HEK293 (cell line): Measurements from ENCODE around the gene FGF12.

Experiments used
- CTCF ChIA-PET: fragments of 350-600 bp; formaldehyde crosslinking; extraction: SDS; loops from one replicate; lab custom pipeline; 2021; ENCODE audit warnings: antibody characterized with exemption; lab: Yijun Ruan, JAX
- POLR2A ChIA-PET: fragments of 300-600 bp; formaldehyde crosslinking; extraction: SDS; loops from one replicate; lab custom pipeline; 2020; ENCODE audit warnings: antibody characterized with exemption, inconsistent platforms; lab: Yijun Ruan, JAX
- H3K27ac ChIP-seq: fragments of 200-500 bp; sonication (Bioruptor generic); 2 replicates; pipeline ENCODE4 v1.5.1; 2014; ENCODE audit warnings: low read depth, low read length, control low read depth, inconsistent platforms; ENCODE audit errors: extremely low read depth
- H3K36me3 ChIP-seq, 2 experiments: fragments of 200-500 bp in 1 of 2; sonication (Bioruptor generic) in 1 of 2; 1 replicate in 1 of 2; 2 replicates in 1 of 2; pipeline ENCODE4 v1.5.1; 2014 to 2017; ENCODE audit warnings: inconsistent platforms in 2 of 2, low read length in 2 of 2; ENCODE audit not compliant: control insufficient read depth in 2 of 2, insufficient read depth in 1 of 2
- H3K4me1 ChIP-seq: fragments of 200-500 bp; sonication (Bioruptor generic); 2 replicates; pipeline ENCODE4 v1.5.1; 2014; ENCODE audit warnings: mild to moderate bottlenecking, low read length, inconsistent platforms; ENCODE audit not compliant: control insufficient read depth, insufficient read depth
- H3K4me3 ChIP-seq: 2 replicates; pipeline ENCODE4 v1.5.1; 2011; ENCODE audit warnings: low read depth, mild to moderate bottlenecking, control low read depth, low read length, moderate library complexity
- H3K9me3 ChIP-seq: fragments of 200-500 bp; sonication (Bioruptor generic); 2 replicates; pipeline ENCODE4 v1.5.1; 2014; ENCODE audit warnings: low read depth, low read length, inconsistent platforms; ENCODE audit not compliant: control insufficient read depth, insufficient read depth
- GLI2 ChIP-seq: fragments of 450-650 bp; formaldehyde crosslinking; IDR thresholded peaks from 2 replicates; pipeline ENCODE4; 2017; ENCODE audit warnings: missing biosample characterization, missing genetic modification characterization, low read depth, borderline replicate concordance
- SP2 ChIP-seq: fragments of 450-650 bp; formaldehyde crosslinking; IDR thresholded peaks from 2 replicates; pipeline ENCODE4 v1.5.1; 2016; ENCODE audit warnings: missing biosample characterization, missing genetic modification characterization
- SP3 ChIP-seq: fragments of 450-650 bp; formaldehyde crosslinking; IDR thresholded peaks from 2 replicates; pipeline ENCODE4 v1.5.1; 2016; ENCODE audit warnings: missing biosample characterization, missing genetic modification characterization
- YY2 ChIP-seq: fragments of 450-650 bp; formaldehyde crosslinking; IDR thresholded peaks from 2 replicates; pipeline ENCODE4 v1.5.1; 2016; ENCODE audit warnings: missing biosample characterization, missing genetic modification characterization
- ZBTB17 ChIP-seq: fragments of 450-650 bp; formaldehyde crosslinking; IDR thresholded peaks from 2 replicates; pipeline ENCODE4 v1.5.1; 2016; ENCODE audit warnings: missing biosample characterization, missing genetic modification characterization
- ZIC2 ChIP-seq: fragments of 450-650 bp; formaldehyde crosslinking; IDR thresholded peaks from 2 replicates; pipeline ENCODE4 v1.5.1; 2016; ENCODE audit warnings: missing biosample characterization, missing genetic modification characterization
- ZNF16 ChIP-seq: fragments of 450-650 bp; formaldehyde crosslinking; IDR thresholded peaks from 2 replicates; pipeline ENCODE4 v1.5.1; 2016; ENCODE audit warnings: low read depth, missing biosample characterization, missing genetic modification characterization
- ZNF214 ChIP-seq: fragments of 450-650 bp; formaldehyde crosslinking; IDR thresholded peaks from 2 replicates; pipeline ENCODE4 v1.5.1; 2017; ENCODE audit warnings: missing biosample characterization, mild to moderate bottlenecking, missing genetic modification characterization, borderline replicate concordance
- ZNF223 ChIP-seq: fragments of 450-650 bp; formaldehyde crosslinking; IDR thresholded peaks from 2 replicates; pipeline ENCODE4 v1.5.1; 2016; ENCODE audit warnings: missing biosample characterization, missing genetic modification characterization
- ZNF335 ChIP-seq: fragments of 450-650 bp; formaldehyde crosslinking; conservative IDR thresholded peaks from 2 replicates; pipeline ENCODE4 v1.5.1; 2016; ENCODE audit warnings: missing biosample characterization, missing genetic modification characterization
- ZNF350 ChIP-seq: fragments of 450-650 bp; formaldehyde crosslinking; IDR thresholded peaks from 2 replicates; pipeline ENCODE4 v1.5.0; 2017; ENCODE audit warnings: missing biosample characterization, mild to moderate bottlenecking, missing genetic modification characterization
- ZNF391 ChIP-seq: fragments of 450-650 bp; formaldehyde crosslinking; IDR thresholded peaks from 2 replicates; pipeline ENCODE4 v1.5.1; 2016; ENCODE audit warnings: low read depth, missing biosample characterization, missing genetic modification characterization, borderline replicate concordance
- ZNF501 ChIP-seq: fragments of 450-650 bp; formaldehyde crosslinking; IDR thresholded peaks from 2 replicates; pipeline ENCODE4 v1.5.1; 2016; ENCODE audit warnings: missing biosample characterization, missing genetic modification characterization
- ZNF510 ChIP-seq: fragments of 450-650 bp; formaldehyde crosslinking; IDR thresholded peaks from 2 replicates; pipeline ENCODE4 v1.5.1; 2018; ENCODE audit warnings: mild to moderate bottlenecking, missing genetic modification characterization, missing biosample characterization; ENCODE audit not compliant: insufficient replicate concordance
- ZNF555 ChIP-seq: fragments of 450-650 bp; formaldehyde crosslinking; conservative IDR thresholded peaks from 2 replicates; pipeline ENCODE4 v1.5.1; 2017; ENCODE audit warnings: missing biosample characterization, mild to moderate bottlenecking, missing genetic modification characterization, inconsistent platforms
- ZNF600 ChIP-seq: fragments of 450-650 bp; formaldehyde crosslinking; IDR thresholded peaks from 2 replicates; pipeline ENCODE4 v1.5.1; 2016; ENCODE audit warnings: missing biosample characterization, missing genetic modification characterization
- ZNF707 ChIP-seq: fragments of 450-650 bp; formaldehyde crosslinking; IDR thresholded peaks from 2 replicates; pipeline ENCODE4 v1.5.1; 2016; ENCODE audit warnings: missing biosample characterization, missing genetic modification characterization
- ZSCAN16 ChIP-seq: fragments of 450-650 bp; formaldehyde crosslinking; IDR thresholded peaks from 2 replicates; pipeline ENCODE4 v1.5.1; 2016; ENCODE audit warnings: missing biosample characterization, missing genetic modification characterization
- TF ChIP-seq, protein P1 (sequence below): fragments of 450-650 bp; IDR thresholded peaks from 2 replicates; pipeline ENCODE4 v1.5.1; 2018; ENCODE audit warnings: missing biosample characterization, missing genetic modification characterization
- TF ChIP-seq, protein P2 (sequence below): fragments of 450-650 bp; formaldehyde crosslinking; IDR thresholded peaks from 2 replicates; pipeline ENCODE4 v1.5.1; 2017; ENCODE audit warnings: missing biosample characterization, missing genetic modification characterization
- TF ChIP-seq, protein P3 (sequence below): fragments of 450-650 bp; formaldehyde crosslinking; IDR thresholded peaks from 2 replicates; pipeline ENCODE4 v1.5.1; 2016; ENCODE audit warnings: missing biosample characterization, missing genetic modification characterization
- TF ChIP-seq, protein P4 (sequence below): fragments of 450-650 bp; formaldehyde crosslinking; IDR thresholded peaks from 2 replicates; pipeline ENCODE4 v1.5.1; 2016; ENCODE audit warnings: missing biosample characterization, missing genetic modification characterization
- TF ChIP-seq, protein P5 (sequence below): fragments of 450-650 bp; formaldehyde crosslinking; IDR thresholded peaks from 2 replicates; pipeline ENCODE4 v1.5.1; 2017; ENCODE audit warnings: missing biosample characterization, missing genetic modification characterization
- TF ChIP-seq, protein P6 (sequence below): fragments of 450-650 bp; formaldehyde crosslinking; IDR thresholded peaks from 2 replicates; pipeline ENCODE4 v1.5.1; 2016; ENCODE audit warnings: missing biosample characterization, missing genetic modification characterization

Gene FGF12

DNA sequence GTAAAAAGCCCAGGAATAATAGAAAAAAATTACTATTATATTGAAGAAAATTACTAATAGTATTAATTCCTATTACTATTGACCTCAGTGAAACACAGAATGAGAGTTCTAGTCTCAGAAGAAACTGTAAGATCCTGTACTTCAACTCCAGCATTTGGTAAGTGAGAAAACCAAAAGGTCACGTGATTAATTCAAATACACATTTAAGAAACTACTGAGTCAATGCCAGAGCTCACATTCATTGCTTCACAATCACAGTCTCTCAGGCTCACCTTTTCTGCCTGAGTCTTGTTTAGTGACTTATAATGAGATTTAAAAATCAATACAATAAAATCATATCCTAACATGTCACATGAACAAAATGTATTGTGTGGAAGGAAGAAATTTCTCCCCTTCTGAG, 556.1 kb downstream of the FGF12 start:
- Histone ChIP-seq H3K4me3 (no peak overlapping the region), H3K27ac (no peak overlapping the region), H3K9me3 (no peaks in the 10 kb centered on the region), H3K4me1 (no peaks in the 10 kb centered on the region), H3K36me3 (no peaks in the 10 kb centered on the region)
- ChIA-PET CTCF (no interaction called here), POLR2A (no interaction called here)
- no peak for TF ChIP-seq ZNF501 (tag by site-specific recombination)

DNA sequence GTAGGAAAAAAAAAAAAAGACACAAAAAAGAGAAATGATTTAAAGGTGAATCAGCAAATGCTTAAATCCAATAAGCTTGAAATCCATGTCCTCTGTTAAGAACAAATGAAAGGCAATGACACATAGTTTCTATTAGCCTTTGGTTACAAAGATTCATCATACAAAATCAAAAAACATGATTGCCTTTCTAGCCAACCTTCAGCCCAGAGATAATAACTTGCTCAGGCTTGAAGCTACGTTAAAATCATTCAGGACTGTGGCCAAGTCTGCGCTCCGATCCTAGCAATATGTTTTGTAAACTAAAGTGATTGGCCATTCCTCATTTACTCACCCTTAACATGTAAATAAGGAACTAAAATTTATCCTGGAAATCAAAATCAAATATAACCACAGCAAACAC, 556.7 kb downstream of the FGF12 start:
- TF ChIP-seq ZNF350 (tag by site-specific recombination) = no peak
- TF ChIP-seq ZNF16 = no peak
- TF ChIP-seq, protein P1, sequence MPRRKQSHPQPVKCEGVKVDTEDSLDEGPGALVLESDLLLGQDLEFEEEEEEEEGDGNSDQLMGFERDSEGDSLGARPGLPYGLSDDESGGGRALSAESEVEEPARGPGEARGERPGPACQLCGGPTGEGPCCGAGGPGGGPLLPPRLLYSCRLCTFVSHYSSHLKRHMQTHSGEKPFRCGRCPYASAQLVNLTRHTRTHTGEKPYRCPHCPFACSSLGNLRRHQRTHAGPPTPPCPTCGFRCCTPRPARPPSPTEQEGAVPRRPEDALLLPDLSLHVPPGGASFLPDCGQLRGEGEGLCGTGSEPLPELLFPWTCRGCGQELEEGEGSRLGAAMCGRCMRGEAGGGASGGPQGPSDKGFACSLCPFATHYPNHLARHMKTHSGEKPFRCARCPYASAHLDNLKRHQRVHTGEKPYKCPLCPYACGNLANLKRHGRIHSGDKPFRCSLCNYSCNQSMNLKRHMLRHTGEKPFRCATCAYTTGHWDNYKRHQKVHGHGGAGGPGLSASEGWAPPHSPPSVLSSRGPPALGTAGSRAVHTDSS (tag by site-specific recombination) = no peak
- TF ChIP-seq, protein P2, sequence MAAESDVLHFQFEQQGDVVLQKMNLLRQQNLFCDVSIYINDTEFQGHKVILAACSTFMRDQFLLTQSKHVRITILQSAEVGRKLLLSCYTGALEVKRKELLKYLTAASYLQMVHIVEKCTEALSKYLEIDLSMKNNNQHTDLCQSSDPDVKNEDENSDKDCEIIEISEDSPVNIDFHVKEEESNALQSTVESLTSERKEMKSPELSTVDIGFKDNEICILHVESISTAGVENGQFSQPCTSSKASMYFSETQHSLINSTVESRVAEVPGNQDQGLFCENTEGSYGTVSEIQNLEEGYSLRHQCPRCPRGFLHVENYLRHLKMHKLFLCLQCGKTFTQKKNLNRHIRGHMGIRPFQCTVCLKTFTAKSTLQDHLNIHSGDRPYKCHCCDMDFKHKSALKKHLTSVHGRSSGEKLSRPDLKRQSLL (tag by site-specific recombination) = no peak
- TF ChIP-seq ZNF600 = no peak
- no peak for TF ChIP-seq ZNF555 (tag by site-specific recombination)
- no peak for TF ChIP-seq SP2 (tag by site-specific recombination)
- TF ChIP-seq, protein P3, sequence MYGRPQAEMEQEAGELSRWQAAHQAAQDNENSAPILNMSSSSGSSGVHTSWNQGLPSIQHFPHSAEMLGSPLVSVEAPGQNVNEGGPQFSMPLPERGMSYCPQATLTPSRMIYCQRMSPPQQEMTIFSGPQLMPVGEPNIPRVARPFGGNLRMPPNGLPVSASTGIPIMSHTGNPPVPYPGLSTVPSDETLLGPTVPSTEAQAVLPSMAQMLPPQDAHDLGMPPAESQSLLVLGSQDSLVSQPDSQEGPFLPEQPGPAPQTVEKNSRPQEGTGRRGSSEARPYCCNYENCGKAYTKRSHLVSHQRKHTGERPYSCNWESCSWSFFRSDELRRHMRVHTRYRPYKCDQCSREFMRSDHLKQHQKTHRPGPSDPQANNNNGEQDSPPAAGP (tag by site-specific recombination) = no peak
- TF ChIP-seq ZSCAN16 (tag by site-specific recombination) = no peak
- TF ChIP-seq ZNF335 = no peak
- TF ChIP-seq YY2 (tag by site-specific recombination) = no peak
- no peak for TF ChIP-seq GLI2 (tag by site-specific recombination)
- no peak for TF ChIP-seq ZNF391 (tag by site-specific recombination)
- no peak overlapping the region for H3K27ac ChIP-seq

DNA sequence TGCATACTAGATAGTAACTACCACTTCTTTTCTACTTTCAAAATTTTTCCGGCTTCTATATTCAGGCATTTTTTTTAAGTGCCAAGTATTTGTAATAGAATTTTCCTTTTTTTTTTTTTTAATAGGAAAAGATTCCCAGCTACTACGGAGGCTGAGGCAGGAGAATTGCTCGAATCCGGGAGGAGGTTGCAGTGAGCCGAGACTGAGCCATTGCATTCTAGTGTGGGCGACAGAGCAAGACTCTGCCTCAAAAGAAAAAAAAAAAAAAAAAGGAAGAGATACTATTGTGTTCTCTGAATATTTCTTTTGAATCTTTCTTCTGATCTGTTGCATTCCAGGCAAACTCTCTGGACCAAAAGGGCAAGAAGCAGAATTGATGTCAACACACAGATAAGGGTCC, 557.3 kb downstream of the FGF12 start:
- POLR2A ChIA-PET = no interaction called here
- H3K4me3 ChIP-seq = no peak overlapping the region
- no peaks in the 10 kb centered on the region for H3K4me1 ChIP-seq
- no peak overlapping the region for H3K27ac ChIP-seq
- TF ChIP-seq, protein P4, sequence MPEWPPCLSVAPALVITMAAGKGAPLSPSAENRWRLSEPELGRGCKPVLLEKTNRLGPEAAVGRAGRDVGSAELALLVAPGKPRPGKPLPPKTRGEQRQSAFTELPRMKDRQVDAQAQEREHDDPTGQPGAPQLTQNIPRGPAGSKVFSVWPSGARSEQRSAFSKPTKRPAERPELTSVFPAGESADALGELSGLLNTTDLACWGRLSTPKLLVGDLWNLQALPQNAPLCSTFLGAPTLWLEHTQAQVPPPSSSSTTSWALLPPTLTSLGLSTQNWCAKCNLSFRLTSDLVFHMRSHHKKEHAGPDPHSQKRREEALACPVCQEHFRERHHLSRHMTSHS (tag by site-specific recombination) = no peak
- TF ChIP-seq, protein P5, sequence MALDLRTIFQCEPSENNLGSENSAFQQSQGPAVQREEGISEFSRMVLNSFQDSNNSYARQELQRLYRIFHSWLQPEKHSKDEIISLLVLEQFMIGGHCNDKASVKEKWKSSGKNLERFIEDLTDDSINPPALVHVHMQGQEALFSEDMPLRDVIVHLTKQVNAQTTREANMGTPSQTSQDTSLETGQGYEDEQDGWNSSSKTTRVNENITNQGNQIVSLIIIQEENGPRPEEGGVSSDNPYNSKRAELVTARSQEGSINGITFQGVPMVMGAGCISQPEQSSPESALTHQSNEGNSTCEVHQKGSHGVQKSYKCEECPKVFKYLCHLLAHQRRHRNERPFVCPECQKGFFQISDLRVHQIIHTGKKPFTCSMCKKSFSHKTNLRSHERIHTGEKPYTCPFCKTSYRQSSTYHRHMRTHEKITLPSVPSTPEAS (tag by site-specific recombination) = no peak
- no peak for TF ChIP-seq ZBTB17 (tag by site-specific recombination)
- TF ChIP-seq, protein P2 (tag by site-specific recombination) = no peak
- no peak for TF ChIP-seq ZNF214 (tag by site-specific recombination)
- TF ChIP-seq ZNF707 (tag by site-specific recombination) = no peak
- TF ChIP-seq SP3 (tag by site-specific recombination) = no peak
- no peak for TF ChIP-seq ZIC2 (tag by site-specific recombination)
- TF ChIP-seq, protein P6, sequence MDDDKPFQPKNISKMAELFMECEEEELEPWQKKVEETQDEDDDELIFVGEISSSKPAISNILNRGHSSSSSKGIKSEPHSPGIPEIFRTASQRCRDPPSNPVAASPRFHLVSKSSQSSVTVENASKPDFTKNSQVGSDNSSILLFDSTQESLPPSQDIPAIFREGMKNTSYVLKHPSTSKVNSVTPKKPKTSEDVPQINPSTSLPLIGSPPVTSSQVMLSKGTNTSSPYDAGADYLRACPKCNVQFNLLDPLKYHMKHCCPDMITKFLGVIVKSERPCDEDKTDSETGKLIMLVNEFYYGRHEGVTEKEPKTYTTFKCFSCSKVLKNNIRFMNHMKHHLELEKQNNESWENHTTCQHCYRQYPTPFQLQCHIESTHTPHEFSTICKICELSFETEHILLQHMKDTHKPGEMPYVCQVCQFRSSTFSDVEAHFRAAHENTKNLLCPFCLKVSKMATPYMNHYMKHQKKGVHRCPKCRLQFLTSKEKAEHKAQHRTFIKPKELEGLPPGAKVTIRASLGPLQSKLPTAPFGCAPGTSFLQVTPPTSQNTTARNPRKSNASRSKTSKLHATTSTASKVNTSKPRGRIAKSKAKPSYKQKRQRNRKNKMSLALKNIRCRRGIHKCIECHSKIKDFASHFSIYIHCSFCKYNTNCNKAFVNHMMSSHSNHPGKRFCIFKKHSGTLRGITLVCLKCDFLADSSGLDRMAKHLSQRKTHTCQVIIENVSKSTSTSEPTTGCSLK = no peak
- no peak for TF ChIP-seq ZNF510
- TF ChIP-seq ZNF223 (tag by site-specific recombination) = no peak
- TF ChIP-seq, all 188 proteins: peak for 0
- Histone ChIP-seq H3K36me3 (no peaks in the 10 kb centered on the region), H3K9me3 (no peaks in the 10 kb centered on the region)
- CTCF ChIA-PET = interaction anchor here (0.7 kb wide), 2 partner anchors 17 to 275 kb away, joined by 3 to 6 read pairs; no protein-coding TSS in a partner anchor

More for the DNA sequence above, 556.7 kb downstream of the FGF12 start:
- ChIA-PET CTCF (no interaction called here), POLR2A (no interaction called here)
- no peak overlapping the region for H3K4me3 ChIP-seq
- no peaks in the 10 kb centered on the region for H3K9me3 ChIP-seq
- H3K4me1 ChIP-seq = no peaks in the 10 kb centered on the region
- no peaks in the 10 kb centered on the region for H3K36me3 ChIP-seq
